MM.1S (cell line): ENCODE results near the gene RPN2.

Experiments used
- DNase-seq: peaks from one replicate; pipeline ENCODE4 v3.0.0-alpha.2; 2015
- H2AFZ ChIP-seq: fragments of 300-600 bp; sonication (generic); 2 replicates; pipeline ENCODE4 v1.6.0; 2016; ENCODE audit warnings: antibody characterized with exemption, low read length
- H3F3A ChIP-seq: fragments of 300-600 bp; sonication (generic); 2 replicates; pipeline ENCODE4 v1.6.1; 2016; ENCODE audit warnings: mild to moderate bottlenecking, antibody characterized with exemption, low read length, moderate library complexity, mixed read lengths; ENCODE audit not compliant: insufficient read depth
- H3K27ac ChIP-seq: fragments of 300-600 bp; sonication (generic); 2 replicates; pipeline ENCODE4 v1.5.1; 2016; ENCODE audit warnings: mild to moderate bottlenecking, low read length
- H3K27me3 ChIP-seq: fragments of 300-600 bp; sonication (generic); replicated peaks from 2 replicates; pipeline ENCODE4 v1.6.0; 2016; ENCODE audit warnings: low read length; ENCODE audit not compliant: insufficient read depth
- H3K36me3 ChIP-seq: fragments of 300-600 bp; sonication (generic); replicated peaks from 2 replicates; pipeline ENCODE4 v1.6.1; 2016; ENCODE audit warnings: mild to moderate bottlenecking, low read length, mixed read lengths; ENCODE audit not compliant: insufficient read depth
- H3K4me1 ChIP-seq: fragments of 300-600 bp; sonication (generic); 2 replicates; pipeline ENCODE4 v1.6.1; 2016; ENCODE audit warnings: low read length, mixed read lengths
- H3K4me2 ChIP-seq: fragments of 300-600 bp; sonication (generic); 2 replicates; pipeline ENCODE4 v1.6.0; 2016; ENCODE audit warnings: low read depth, low read length
- H3K4me3 ChIP-seq: fragments of 300-600 bp; sonication (generic); 2 replicates; pipeline ENCODE4 v1.5.1; 2016; ENCODE audit warnings: low read length, mixed read lengths
- H3K79me2 ChIP-seq: fragments of 300-600 bp; sonication (generic); 2 replicates; pipeline ENCODE4 v1.6.1; 2016; ENCODE audit warnings: mixed run types, low read length, mixed read lengths
- H3K9ac ChIP-seq: fragments of 300-600 bp; sonication (generic); 2 replicates; pipeline ENCODE4 v1.6.1; 2016; ENCODE audit warnings: low read length, mixed read lengths
- H3K9me2 ChIP-seq: fragments of 300-600 bp; sonication (generic); replicated peaks from 2 replicates; pipeline ENCODE4 v1.6.1; 2016; ENCODE audit warnings: mild to moderate bottlenecking, low read length, mixed read lengths; ENCODE audit not compliant: insufficient read depth
- H3K9me3 ChIP-seq: fragments of 300-600 bp; sonication (generic); replicated peaks from 2 replicates; pipeline ENCODE4 v1.6.1; 2016; ENCODE audit warnings: mild to moderate bottlenecking, low read length, mixed read lengths; ENCODE audit not compliant: insufficient read depth
- H4K20me1 ChIP-seq: fragments of 300-600 bp; sonication (generic); 2 replicates; pipeline ENCODE4 v1.6.1; 2016; ENCODE audit warnings: mild to moderate bottlenecking, low read length, moderate library complexity, mixed read lengths; ENCODE audit not compliant: insufficient read depth
- CTCF ChIP-seq: fragments of 300-600 bp; sonication (generic); IDR thresholded peaks from 2 replicates; pipeline ENCODE4 v1.5.1; 2016; ENCODE audit warnings: antibody characterized with exemption, low read length, mixed read lengths
- EZH2 ChIP-seq: fragments of 300-600 bp; sonication (generic); optimal IDR thresholded peaks from 2 replicates; pipeline ENCODE3; 2017; ENCODE audit warnings: low read depth, mild to moderate bottlenecking, antibody characterized with exemption, low read length, mixed read lengths
- EZH2phosphoT487 ChIP-seq: fragments of 300-600 bp; sonication (generic); IDR thresholded peaks from 2 replicates; pipeline ENCODE4 v1.6.1; 2018; ENCODE audit warnings: antibody characterized with exemption, low read length

RPN2 gene

GRCh38 chr20:37165031-37165430 is 14.1 kb upstream of the RPN2 start:
- Histone ChIP-seq H3K9ac (no peak overlapping the region), H3K27ac (no peak overlapping the region), H3K9me2 (no peaks in the 10 kb centered on the region), H4K20me1 (no peaks in the 10 kb centered on the region), H3K36me3 (no peaks in the 10 kb centered on the region), H3K4me1 (peaks cover 8% of the 10 kb centered on the region), H3F3A (no peaks in the 10 kb centered on the region), H3K79me2 (no peaks in the 10 kb centered on the region), H2AFZ (no peak overlapping the region), H3K4me3 (no peak overlapping the region), H3K9me3 (no peaks in the 10 kb centered on the region), H3K27me3 (no peaks in the 10 kb centered on the region), H3K4me2 (no peak overlapping the region)
- DNase-seq: peak; percentile 42
- TF ChIP-seq CTCF (no peak), EZH2 (no peak), EZH2phosphoT487 (no peak)

- Histone ChIP-seq H3K4me3 (no peak overlapping the region), H3K79me2 (no peaks in the 10 kb centered on the region), H3K9ac (no peak overlapping the region), H3K36me3 (no peaks in the 10 kb centered on the region), H3K4me2 (no peak overlapping the region), H3F3A (no peaks in the 10 kb centered on the region), H3K9me3 (no peaks in the 10 kb centered on the region), H3K27ac (no peak overlapping the region), H3K27me3 (no peaks in the 10 kb centered on the region), H4K20me1 (no peaks in the 10 kb centered on the region), H2AFZ (no peak overlapping the region), H3K9me2 (no peaks in the 10 kb centered on the region), H3K4me1 (peaks cover 8% of the 10 kb centered on the region)
- no peak for TF ChIP-seq EZH2
- TF ChIP-seq CTCF: no peak
- TF ChIP-seq EZH2phosphoT487: no peak
- DNase-seq: no peak
These were observed 12.3 kb upstream of the RPN2 start for GRCh38 chr20:37166867-37167266.

GRCh38 chr20:37172836-37173235 is 6.3 kb upstream of the RPN2 start:
- H3F3A ChIP-seq: peaks cover 2% of the 10 kb centered on the region; the same call in 1 of the 2 replicates
- no peak overlapping the region for H3K9ac ChIP-seq
- no peak overlapping the region for H2AFZ ChIP-seq
- H4K20me1 ChIP-seq: no peaks in the 10 kb centered on the region
- no peaks in the 10 kb centered on the region for H3K9me2 ChIP-seq
- H3K4me1 ChIP-seq: no peaks in the 10 kb centered on the region
- no peaks in the 10 kb centered on the region for H3K36me3 ChIP-seq
- no peaks in the 10 kb centered on the region for H3K79me2 ChIP-seq
- no peaks in the 10 kb centered on the region for H3K27me3 ChIP-seq
- DNase-seq: no peak
- no peak overlapping the region for H3K4me2 ChIP-seq
- TF ChIP-seq EZH2: no peak
- TF ChIP-seq CTCF: no peak
- no peak for TF ChIP-seq EZH2phosphoT487
- H3K9me3 ChIP-seq: no peaks in the 10 kb centered on the region
- H3K4me3 ChIP-seq: no peak overlapping the region
- H3K27ac ChIP-seq: no peak overlapping the region
